ENCODE measurements around the gene LARP4.

- TF ChIP-seq TCF7L2 (IDR thresholded peaks at IDR 0.05; ENCODE audit: low read depth, low read length), result no peak
- TF ChIP-seq CTCF (IDR thresholded peaks at IDR 0.05), result no peak
- TF ChIP-seq REST (IDR thresholded peaks at IDR 0.05; ENCODE audit: insufficient read depth in 1 of 2, low read depth in 2 of 2, low read length in 1 of 2), result no peak
Measured at GRCh38 chr12:50482571-50482970, 81.9 kb downstream of the LARP4 start.
